SK-N-SH (cell line): ENCODE data around the gene PADI2.

ENCODE experiments used
- CTCF ChIP-seq: fragments of 200-600 bp; sonication (generic); IDR thresholded peaks from 2 replicates; pipeline ENCODE4 v1.6.1; 2017; ENCODE audit warnings: antibody characterized with exemption, mild to moderate bottlenecking, moderate library complexity
- EP300 ChIP-seq, 2 experiments: IDR thresholded peaks; 2 replicates each; pipeline versions ENCODE4 v1.4.0 to v1.6.1; 2012; ENCODE audit warnings: borderline replicate concordance in 1 of 2, low read depth in 1 of 2, low read length in 1 of 2
- GATA2 ChIP-seq: sonication (generic); formaldehyde crosslinking; IDR thresholded peaks from 2 replicates; pipeline ENCODE4 v1.5.0; 2020; ENCODE audit warnings: mild to moderate bottlenecking, missing genetic modification reagents
- MAX ChIP-seq: IDR thresholded peaks from 2 replicates; pipeline ENCODE4 v1.4.0; 2012; ENCODE audit warnings: low read depth
- POLR2AphosphoS5 ChIP-seq: IDR thresholded peaks from 2 replicates; pipeline ENCODE4 v1.6.1; 2012; ENCODE audit warnings: low read depth, low read length
- RAD21 ChIP-seq: IDR thresholded peaks from 2 replicates; pipeline ENCODE4 v1.6.1; 2012; ENCODE audit warnings: mild to moderate bottlenecking, low read length
- RCOR1 ChIP-seq: fragments of 150-350 bp; IDR thresholded peaks from 2 replicates; pipeline ENCODE4 v1.6.1; 2017; ENCODE audit warnings: antibody characterized with exemption, low read length
- RXRA ChIP-seq: IDR thresholded peaks from 2 replicates; pipeline ENCODE4 v1.4.0; 2012; ENCODE audit warnings: low read depth, mild to moderate bottlenecking, borderline replicate concordance
- SMC3 ChIP-seq: IDR thresholded peaks from 2 replicates; pipeline ENCODE4 v1.6.1; 2012; ENCODE audit warnings: low read depth, low read length, improper control_type of control experiment
- YY1 ChIP-seq: IDR thresholded peaks from 2 replicates; pipeline ENCODE4 v1.4.0; 2012; ENCODE audit warnings: low read depth, mild to moderate bottlenecking
- TF ChIP-seq, protein P1 (sequence below): IDR thresholded peaks from 2 replicates; pipeline ENCODE4 v1.4.0; 2012; ENCODE audit warnings: low read depth, borderline replicate concordance
- TF ChIP-seq, protein P2 (sequence below): IDR thresholded peaks from 2 replicates; pipeline ENCODE4 v1.6.1; 2012; ENCODE audit warnings: mild to moderate bottlenecking, low read depth, low read length, moderate library complexity

- TF ChIP-seq SMC3 (no peak), RCOR1 (no peak), CTCF (no peak), YY1 (no peak), RXRA (no peak), RAD21 (no peak), MAX (no peak), EP300 (IDR thresholded peaks at IDR 0.05; ENCODE audit: borderline replicate concordance in 1 of 2, low read depth in 1 of 2, low read length in 1 of 2) (no peak), GATA2 (CRISPR knock-in tag) (no peak), POLR2AphosphoS5 (no peak)
- TF ChIP-seq, protein P1, sequence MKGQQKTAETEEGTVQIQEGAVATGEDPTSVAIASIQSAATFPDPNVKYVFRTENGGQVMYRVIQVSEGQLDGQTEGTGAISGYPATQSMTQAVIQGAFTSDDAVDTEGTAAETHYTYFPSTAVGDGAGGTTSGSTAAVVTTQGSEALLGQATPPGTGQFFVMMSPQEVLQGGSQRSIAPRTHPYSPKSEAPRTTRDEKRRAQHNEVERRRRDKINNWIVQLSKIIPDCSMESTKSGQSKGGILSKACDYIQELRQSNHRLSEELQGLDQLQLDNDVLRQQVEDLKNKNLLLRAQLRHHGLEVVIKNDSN, result no peak
- TF ChIP-seq, protein P2, sequence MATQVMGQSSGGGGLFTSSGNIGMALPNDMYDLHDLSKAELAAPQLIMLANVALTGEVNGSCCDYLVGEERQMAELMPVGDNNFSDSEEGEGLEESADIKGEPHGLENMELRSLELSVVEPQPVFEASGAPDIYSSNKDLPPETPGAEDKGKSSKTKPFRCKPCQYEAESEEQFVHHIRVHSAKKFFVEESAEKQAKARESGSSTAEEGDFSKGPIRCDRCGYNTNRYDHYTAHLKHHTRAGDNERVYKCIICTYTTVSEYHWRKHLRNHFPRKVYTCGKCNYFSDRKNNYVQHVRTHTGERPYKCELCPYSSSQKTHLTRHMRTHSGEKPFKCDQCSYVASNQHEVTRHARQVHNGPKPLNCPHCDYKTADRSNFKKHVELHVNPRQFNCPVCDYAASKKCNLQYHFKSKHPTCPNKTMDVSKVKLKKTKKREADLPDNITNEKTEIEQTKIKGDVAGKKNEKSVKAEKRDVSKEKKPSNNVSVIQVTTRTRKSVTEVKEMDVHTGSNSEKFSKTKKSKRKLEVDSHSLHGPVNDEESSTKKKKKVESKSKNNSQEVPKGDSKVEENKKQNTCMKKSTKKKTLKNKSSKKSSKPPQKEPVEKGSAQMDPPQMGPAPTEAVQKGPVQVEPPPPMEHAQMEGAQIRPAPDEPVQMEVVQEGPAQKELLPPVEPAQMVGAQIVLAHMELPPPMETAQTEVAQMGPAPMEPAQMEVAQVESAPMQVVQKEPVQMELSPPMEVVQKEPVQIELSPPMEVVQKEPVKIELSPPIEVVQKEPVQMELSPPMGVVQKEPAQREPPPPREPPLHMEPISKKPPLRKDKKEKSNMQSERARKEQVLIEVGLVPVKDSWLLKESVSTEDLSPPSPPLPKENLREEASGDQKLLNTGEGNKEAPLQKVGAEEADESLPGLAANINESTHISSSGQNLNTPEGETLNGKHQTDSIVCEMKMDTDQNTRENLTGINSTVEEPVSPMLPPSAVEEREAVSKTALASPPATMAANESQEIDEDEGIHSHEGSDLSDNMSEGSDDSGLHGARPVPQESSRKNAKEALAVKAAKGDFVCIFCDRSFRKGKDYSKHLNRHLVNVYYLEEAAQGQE, result no peak
Measured at GRCh38 chr1:17156108-17156507, 36.9 kb upstream of the PADI2 start.
